ENCODE measurements around the gene ZNF414.

Gene ZNF414

DNA sequence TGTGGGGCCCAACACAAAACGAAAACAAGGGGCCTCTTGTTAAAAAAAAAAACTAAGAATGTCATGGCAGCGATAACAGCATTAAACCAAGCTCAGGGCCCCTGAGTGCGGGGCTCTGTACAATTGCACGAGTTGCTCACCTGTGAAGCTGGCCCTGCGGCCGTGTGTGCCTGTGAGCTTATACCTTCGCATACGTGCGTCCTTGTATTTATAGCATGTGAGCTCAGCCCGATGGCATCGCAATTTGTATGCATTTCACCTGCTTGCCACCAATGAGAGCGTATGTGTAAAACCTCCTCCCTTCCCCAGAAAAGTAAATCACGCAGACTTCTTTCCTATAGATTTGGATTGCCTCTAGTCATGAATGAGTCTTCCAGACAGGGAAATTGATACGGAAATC lies 52.1 kb downstream of the ZNF414 start:
- DNase-seq: no peak

DNA sequence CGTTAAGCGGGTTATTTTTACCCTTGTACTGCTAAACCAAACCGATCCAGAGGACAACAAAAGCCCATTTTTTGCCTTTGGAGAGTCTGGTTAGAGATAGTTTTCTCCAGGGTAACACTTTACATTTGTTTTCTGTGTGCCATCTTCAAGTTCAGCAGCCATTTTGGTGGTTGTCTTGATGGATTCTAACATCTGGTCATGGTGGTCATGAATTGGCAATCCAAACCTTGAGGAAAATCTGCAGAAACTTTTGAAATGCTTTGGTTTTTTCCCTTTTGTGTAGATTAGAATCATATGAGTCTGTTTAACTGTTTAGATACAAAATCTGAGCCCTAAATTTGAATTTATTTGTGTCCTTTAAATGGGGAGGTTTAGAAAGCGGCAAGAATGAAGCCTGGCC lies 52.6 kb downstream of the ZNF414 start:
- no peak for DNase-seq

GRCh38 chr19:8460516-8461298 lies 53.3 kb downstream of the ZNF414 start:
- no peak for DNase-seq
